Measurements from ENCODE around the gene RHO. TPM values are rescaled to one million over a fixed set of nuclear protein-coding genes. Genes with fewer than 3 reads are reported as not detected.
"Not testable (repeated sequence)": the region's sequence is repeated elsewhere in the genome, so short reads cannot be mapped to it uniquely, and the experiment has no call there.

Gene RHO
- total RNA-seq (ENCODE audit: insufficient read depth, low replicate concordance), result not detected

DNA sequence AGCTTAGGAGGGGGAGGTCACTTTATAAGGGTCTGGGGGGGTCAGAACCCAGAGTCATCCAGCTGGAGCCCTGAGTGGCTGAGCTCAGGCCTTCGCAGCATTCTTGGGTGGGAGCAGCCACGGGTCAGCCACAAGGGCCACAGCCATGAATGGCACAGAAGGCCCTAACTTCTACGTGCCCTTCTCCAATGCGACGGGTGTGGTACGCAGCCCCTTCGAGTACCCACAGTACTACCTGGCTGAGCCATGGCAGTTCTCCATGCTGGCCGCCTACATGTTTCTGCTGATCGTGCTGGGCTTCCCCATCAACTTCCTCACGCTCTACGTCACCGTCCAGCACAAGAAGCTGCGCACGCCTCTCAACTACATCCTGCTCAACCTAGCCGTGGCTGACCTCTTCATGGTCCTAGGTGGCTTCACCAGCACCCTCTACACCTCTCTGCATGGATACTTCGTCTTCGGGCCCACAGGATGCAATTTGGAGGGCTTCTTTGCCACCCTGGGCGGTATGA is at the start of gene RHO:
RHO (plus strand) TSS at position 51 of the 512 bp plus-strand sequence; CDS start at position 146, 95 bp downstream.
- no peak for DNase-seq (ENCODE audit: low spot score)

DNA sequence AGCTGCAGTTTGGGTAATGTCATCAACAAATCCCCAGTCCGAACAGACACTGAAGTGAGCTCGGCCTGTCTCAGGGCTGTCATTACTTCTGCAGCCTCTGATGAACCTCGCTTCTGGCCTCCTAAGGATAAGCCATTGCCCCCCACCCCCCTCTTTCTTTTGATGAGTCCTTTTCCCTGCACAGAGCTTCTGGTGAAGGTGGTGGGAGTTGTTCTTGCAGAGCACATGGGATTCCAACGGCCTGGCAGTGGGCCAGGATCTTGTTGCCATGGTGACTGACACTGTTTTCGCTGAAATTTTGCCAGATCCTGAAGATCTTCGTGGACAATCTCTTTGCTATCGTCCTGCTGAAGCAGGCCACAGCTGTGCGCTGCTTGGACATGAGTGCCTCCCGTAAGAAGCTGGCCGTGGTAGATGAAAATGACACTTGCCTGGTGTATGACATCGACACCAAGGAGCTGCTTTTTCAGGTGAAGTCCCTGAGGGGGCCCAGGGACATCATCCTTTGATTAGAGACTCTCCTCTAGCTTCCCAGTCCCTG is 47.1 kb upstream of the RHO start:
- peak; percentile 54 for DNase-seq (ENCODE audit: low spot score)

DNA sequence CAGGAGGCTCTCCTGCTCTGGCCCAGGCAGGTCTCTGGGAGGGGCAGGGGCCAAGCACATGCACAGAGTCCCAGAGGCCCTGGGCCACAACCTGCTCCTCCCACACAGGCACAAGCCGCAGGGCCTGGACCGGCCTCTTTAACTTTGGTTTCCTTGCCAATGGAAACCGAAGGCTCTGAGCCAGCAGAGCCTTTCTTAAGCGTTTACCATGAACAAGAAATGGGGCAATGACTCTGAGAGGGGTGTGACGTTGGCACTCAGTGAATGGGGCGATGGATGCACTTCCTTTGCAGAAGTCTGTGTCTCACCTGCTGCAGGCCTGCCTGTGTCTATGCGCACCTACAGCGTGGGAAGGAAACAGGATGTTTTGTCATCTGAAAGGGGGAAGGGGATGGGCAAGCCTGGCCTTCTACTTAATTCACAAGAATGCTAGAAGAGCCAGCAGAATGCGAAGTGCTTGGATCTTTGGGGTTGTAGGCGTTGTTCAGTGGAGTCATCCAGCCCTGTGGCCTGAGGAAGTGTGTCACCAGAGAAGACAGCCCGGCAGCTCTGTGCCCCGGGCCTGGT is 46.6 kb upstream of the RHO start:
- no peak for DNase-seq (ENCODE audit: low spot score)

DNA sequence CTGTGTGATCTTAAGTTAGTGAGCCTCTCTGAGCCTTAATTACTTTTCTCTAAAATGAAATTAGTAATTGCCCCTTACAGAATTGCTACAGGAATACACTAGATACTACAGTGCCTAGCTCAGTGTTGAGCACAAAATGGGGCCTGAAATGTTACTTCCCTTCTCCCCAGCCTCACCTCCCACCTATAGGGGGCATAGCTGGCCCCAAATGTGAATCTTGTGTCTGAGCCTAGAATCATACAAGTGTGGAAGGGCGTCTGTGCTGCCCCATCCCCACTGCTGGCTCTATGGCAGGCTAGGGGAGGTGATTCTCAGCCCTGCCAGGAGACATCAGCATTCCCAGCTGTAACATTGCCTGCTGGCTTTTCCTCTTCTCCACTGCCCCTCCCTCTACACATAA is 45.7 kb upstream of the RHO start:
- DNase-seq (ENCODE audit: low spot score), result no peak

DNA sequence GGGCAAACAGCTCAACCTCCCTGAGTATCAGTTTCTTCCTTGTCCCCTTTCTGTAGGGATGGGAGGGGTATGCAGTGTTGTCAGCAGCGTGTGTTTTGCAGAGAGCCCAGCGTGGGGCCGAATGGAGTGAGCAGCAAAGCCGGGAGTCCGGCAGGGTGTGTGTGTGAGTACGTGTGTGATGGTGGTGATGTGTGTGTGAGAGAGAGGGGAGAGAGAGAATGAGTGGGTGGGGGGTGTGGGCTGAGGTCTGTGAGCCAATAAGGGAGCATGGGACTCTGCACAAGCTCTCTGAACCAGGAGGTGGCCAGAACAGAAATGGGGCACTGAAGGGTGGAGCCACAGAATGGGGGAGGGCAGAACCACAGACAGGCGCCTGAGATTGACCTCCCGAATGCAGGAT is 44.6 kb upstream of the RHO start:
- no peak for DNase-seq (ENCODE audit: low spot score)

DNA sequence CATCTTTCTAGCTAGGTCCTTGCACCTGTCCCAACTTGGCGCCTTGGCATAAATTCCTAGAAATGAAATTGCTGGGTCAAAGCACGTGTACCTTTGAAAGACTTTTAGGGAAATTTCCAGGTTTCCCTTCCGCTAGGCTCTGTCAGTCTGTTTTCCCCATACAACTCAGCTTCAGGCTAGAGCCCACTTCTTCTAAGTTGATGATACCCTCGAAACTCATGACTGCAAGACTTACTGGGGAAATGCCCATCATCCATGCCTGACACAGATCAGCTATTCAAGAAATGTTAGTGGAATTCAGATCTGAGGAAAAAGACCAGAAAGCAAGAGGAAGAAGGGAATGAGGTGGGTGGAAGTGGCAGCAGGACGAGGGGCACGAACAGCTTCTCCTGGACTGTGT is 43.3 kb upstream of the RHO start:
- not testable (repeated sequence) for DNase-seq (ENCODE audit: low spot score)

DNA sequence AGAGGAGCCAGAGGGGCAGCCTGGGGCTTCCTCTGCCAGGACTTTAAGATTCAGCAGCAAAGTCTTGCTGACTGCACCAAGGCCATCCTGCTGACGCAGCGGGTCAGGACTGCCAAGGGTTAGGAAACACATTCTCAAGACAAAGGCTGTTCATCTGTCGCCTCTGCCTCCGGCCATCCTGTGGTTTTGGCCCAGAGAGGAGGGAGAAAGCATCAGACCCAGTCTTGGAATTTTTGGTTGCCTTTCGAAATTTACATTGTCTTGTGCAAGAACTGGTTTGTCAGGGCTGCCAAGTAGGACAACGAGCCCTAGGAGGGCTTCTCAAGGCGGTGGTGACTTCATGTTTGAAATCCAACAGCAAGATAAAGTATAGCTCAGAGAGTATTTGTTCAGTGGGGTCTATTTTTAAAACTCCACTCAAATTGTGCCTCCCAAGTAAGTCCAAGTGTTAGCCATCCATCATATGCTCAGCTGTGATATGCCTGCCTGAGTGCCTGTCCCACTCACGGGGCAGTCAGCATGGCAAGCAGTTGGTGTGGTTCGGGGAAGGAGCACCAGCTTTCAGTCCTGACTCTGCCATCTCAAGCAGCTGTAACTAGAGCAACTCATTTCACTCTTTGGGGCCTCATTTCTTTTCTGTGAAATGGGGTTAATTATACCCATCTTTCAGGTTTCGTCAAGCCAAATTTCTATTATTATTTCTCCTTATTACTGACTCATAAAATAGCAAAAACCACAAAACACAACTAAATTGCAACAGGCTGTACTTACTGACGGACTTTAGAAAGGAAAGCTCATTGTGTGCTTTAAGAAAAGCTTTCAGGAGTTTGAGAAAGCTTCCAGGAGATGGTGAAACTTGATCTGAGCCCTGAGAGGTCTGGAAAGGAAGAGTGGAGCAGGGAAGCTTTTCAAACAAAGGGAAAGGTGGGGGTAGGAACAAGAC is 42.4 kb upstream of the RHO start:
- peak; percentile 52 for DNase-seq (ENCODE audit: low spot score)

DNA sequence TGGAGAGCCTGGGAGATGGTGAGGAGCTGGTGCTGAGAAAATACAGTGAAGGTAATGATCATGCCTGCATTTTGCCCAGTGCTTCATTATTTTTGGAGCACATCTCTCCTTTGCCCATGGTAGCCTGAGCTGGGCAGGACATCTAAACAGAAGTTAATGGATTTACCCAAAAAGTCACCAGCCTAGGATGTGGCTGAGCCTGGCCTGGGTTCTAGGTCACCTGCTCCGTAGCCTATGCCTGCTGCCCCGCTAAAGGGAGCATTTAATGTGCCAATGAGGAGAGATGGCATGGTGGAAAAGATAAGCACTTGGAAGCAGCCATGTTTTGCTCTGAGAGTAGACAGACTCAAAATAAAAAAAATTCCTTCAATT is 41.8 kb upstream of the RHO start:
- no peak for DNase-seq (ENCODE audit: low spot score)

DNA sequence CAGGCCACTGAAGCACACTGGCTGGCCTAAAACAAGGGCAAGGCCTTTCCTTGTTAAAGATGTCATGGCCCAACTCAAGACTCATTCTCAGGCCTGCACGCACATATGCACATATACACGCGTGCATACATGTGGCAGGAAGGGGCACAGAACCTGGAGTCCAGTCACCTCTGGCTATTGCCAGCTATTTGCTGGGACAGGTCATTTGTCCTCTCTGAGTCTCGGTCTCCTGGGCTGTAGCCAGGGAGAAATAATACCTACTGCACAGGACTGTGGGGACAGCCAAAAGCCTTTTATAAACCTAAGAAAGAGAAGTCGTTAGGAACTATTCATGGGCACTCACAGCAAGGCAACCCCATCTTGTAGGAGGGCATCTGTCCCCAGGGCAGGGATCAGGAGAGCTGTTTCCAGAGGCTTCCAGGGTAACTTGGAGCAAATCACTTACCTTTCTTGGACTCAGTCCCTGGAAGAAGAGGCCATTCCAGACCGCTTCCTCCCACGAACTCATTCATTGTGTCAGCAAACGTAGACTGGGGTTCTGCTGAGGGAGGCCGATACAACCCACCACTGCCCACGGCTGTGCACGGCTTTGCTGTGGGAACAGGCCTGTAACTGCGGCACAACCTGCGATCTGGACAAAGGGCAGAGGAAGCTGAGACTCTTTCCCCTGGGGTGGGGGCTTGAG is 41.1 kb upstream of the RHO start:
- no peak for DNase-seq (ENCODE audit: low spot score)

DNA sequence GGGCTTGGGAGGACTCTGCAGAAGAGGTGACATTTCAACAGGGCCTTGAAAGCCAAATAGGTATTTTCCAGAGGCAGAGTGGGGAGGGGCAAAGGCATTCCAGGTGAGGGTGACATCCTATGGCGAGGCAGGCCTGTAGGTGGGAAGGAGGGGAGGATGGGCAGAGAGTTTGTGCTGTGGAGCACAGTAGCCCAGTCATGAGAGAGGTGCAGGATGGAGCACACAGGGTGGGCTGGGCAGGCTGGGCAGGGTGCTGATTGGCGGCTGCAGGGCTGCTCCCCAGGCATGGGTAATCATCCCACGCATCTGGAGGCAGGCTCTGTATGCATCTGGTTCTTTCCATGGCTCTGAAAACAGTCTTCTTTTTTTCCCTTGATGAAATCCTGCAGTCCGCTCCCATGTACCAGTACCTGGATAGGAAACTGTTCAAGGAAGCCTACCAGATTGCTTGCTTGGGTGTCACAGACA is 40.5 kb upstream of the RHO start:
- DNase-seq (ENCODE audit: low spot score), result not testable (repeated sequence)

DNA sequence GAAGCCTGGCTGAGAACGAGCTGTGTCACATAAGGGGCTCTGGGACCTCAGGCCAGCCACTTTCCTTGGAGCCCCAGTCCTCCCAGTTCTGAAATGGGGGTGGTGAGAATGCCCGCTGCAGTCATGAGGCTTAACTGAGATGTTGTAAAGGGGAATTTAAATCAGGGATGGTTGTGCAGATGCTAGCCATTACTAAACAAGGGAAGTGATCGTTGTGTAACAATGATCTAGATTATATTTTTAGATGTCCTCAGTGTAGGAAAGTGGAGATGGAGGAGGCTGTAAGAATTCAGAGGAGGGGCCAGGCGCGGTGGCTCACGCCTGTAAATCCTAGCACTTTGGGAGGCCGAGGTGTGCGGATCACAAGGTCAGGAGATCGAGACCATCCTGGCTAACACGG is 39.2 kb upstream of the RHO start:
- not testable (repeated sequence) for DNase-seq (ENCODE audit: low spot score)

DNA sequence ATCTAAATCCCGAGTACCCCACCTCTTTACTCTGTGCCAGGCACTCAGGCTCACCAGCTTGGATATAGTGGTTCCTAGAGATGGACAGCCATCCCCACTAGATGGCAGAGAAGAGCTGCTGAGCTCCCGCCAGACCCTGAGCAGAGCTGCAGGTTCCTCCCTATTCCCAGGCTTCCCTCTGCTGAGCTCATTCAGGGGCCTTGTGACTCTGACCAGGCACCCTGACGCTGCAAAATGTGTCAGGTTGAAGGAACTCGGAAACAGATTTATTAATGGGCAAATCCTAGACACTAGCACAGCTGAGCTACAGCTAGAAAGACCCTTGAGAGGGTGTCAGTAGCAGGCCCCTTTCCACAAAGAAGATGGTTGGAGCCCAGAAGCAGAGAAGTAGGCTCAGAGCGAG is 38.2 kb upstream of the RHO start:
- peak; percentile 92 for DNase-seq (ENCODE audit: low spot score)

DNA sequence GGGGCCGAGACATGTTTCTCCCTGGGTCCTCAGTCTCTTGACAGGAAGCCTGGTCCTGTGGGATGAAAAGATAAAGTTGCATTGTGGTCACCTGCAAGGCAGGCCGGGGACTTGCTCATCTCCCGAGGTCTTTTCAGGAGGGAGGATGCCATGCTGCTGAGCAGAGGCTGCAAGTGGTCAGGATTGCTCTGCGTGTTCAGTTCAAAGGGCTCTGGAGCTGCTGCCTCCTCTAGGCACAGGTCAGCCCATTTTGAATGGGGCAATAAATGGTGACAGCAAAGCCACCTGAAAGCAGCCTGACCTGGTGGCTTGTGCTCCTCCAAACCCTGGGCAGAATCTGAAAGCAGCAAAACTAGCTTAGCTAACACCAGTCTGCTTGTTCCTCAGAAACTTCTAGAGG is 37.4 kb upstream of the RHO start:
- DNase-seq (ENCODE audit: low spot score), result not testable (repeated sequence)

DNA sequence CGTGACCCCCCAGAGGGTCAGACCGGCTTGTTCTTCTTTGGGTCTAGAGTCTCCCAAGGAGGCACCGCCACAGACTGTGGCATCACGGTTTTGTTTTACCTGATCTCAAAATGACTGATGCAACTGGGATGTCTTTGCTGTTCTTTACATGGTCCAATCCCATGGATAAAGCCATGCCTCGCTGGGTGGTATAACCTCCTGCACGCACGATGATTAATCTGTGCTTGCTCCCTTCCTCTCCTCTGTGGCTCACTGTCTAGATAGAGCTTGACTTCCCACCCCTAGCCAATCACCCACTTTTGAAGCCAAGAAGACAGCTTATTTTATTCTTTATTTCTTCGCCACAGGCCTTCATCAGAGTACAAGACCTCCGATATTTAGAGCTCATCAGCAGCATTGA is 36.6 kb upstream of the RHO start:
- DNase-seq (ENCODE audit: low spot score), result no peak

DNA sequence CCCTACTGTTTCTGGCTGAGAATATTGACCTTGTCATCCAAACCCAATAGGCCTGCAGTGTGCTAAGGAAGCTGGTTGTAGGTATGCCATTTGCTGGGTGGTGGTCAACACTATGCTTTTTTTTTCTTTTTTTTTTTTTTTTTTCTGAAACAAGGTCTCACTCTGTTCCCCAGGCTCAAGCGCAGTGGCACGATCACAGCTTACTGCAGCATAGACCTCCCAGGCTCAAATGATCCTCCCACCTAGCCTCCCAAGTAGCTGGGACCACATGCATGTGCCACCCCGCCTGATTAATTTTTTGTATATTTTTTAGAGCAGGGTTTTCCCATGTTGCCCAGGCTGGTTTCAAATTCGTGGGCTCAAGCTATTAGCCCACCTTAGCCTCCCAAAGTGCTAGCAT is 35.7 kb upstream of the RHO start:
- DNase-seq (ENCODE audit: low spot score), result no peak

DNA sequence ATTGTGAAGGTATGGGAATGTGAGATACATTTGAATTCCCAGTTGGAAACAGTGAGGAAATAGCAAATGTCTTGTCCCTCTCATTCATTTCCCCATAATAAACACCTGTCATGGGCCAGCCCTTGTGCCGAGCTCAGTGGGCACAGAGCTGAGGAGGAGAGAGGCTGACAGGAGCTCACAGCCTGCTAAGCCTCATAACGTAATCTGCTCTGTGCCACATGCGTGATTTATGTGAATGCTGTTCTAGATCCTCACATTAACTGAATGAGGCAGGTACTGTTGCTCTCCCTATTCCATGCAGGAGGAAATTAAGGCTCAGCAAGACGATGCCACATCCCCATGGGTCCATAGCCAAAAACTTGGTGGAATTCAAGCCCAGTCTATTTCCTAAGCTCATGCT is 35.2 kb upstream of the RHO start:
- no peak for DNase-seq (ENCODE audit: low spot score)

DNA sequence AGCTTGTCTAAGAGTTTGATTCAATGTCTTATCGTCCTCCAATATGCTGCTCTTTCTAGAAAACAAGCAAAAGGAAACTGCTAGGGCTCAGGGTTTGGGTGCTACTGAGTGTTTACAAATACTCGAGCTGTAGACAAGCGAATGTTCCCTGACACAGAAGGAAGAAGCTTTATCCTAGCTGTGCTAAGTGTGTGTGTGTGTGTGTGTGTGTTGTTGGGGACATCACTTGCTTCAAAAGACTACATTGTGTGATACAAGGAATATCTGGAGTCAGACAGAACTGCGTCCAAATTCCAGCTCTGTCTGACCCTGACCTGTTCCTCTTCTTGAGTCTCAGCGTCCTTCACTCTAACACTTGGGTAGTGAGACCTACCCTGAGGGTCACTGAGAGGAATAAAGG is 33.9 kb upstream of the RHO start:
- DNase-seq (ENCODE audit: low spot score), result peak; percentile 28

DNA sequence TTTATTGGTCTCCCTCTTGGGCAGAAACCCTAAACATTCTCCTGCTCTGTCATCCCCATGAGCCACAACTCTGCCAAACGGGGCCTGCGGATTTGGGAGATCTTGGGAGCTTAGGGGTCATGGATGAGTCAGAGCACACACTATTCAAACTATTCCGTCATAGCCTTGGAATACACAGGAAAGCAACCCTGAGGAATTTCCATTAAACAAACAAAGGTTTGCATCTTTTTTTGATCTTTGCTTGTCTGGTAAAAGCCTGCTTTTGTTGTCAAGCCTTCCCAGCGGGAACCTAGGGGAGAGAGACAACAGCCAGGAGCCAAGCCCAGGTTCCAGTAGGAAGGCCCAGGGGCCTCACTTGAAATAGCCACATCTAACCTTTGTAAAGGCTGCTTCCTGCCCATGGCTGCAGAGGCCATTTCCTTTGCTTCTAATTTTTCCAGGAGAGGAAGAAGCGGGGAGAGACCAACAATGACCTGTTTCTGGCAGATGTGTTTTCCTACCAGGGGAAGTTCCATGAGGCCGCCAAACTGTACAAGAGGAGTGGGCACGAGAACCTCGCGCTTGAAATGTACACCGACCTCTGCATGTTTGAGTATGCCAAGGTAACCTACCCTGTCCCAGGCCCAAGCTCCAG is 33.3 kb upstream of the RHO start:
- peak; percentile 76 for DNase-seq (ENCODE audit: low spot score)

DNA sequence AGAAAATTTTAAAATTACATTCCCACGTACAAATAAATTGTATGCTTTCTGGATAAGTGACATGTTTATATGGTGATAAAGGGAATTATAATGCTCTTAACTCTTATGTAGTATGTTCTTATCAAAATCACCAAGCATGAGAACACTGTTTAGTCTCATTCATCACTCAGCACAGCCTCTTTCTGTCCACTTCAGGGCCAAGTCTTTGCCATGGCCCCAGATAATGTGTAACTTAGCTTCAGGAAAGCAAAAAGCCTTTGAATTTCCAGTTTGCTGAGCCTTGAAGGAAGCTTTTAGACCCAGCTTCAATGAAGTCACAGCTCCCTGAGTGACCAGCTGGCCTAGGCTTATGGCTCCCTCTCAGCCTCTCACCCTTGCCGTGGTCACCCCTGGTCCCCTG is 30.6 kb upstream of the RHO start:
- DNase-seq (ENCODE audit: low spot score), result peak; percentile 83

DNA sequence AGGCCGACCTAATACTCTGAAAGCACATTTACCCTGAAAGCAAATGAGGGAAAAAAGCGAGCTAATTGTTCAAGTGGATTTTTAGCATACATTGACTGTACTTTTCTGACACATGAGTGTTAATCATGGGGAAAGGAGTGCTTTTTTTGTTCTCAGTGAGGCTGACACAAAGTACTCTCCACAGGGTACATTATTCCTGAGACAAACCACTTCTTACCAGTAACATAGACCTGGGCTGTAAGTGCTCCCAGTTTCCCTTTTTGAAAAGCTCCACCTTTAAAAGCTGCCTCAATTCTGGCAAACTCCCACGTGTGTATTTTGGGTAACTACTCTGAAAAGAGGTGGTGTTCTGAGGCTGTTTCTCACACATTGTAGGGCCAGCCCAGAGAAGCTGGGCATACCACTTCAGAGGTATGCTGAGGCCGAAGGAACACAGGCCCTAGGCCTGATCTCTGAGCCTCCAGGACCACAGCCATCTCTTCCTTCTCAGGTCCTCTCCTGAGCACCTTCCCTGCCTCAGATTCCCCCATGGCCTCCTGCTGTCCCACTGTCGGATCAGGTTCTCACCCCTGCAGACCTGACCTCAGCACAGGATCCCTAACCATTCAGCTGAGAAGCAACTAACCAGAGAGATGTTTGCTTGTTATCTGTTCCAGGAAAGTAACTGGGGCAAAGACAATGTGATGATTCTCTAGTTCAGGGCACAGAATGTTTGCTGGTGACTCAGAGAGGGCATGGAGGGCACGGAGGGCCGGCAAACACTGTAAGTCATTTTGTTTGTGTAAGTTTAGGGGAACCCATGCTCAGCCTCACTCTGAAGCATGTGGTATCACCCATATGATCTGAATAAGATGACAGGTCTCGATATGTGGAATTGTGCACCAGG is 29.6 kb upstream of the RHO start:
- DNase-seq (ENCODE audit: low spot score), result not testable (repeated sequence)
